HPDE6-E6E7 (cell line): ENCODE results near the gene CALHM4.

ENCODE experiments used
- DNase-seq: peaks from one replicate; pipeline ENCODE4 v3.0.0; 2011; ENCODE audit warnings: missing footprints; ENCODE audit errors: extremely low spot score

CALHM4 gene

DNA sequence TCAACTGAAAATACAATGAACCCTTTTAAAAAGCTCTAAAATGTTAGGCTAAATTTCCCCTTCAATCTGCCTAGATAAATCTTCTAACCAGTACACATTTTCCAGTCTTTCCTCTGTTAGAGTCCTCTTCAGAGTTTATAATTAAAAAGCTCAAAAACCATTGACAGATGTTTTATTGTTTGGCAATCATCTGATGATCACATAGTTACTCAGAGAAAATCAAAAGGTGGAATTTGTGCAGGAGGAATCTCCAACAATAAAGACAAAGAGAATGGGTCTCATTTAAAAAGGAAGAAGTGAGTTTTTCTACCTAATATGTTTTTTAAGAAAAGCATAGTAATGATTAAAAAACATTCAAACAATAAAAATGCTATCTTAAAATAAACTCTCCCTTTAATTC lies 11.1 kb upstream of the CALHM4 start:
- DNase-seq: no peak

DNA sequence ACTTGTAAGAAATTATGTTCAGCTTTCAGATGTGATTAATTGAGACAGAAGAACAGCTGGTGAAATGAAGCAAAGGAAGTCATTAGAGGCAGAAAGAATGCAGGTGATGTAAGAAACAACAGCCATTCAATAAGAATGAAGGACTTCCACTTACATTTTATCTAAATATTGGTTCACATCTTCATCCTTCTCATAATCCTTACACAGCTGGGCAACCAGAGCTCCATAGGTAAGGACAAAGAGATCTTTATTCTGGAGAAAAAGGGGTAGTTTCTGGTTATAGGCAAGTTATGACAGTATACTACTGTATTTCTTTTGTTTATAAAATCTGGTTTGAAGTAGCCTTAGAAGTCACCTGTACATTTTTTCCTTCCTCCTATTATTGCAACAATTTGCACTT lies 10.4 kb upstream of the CALHM4 start:
- no peak for DNase-seq

DNA sequence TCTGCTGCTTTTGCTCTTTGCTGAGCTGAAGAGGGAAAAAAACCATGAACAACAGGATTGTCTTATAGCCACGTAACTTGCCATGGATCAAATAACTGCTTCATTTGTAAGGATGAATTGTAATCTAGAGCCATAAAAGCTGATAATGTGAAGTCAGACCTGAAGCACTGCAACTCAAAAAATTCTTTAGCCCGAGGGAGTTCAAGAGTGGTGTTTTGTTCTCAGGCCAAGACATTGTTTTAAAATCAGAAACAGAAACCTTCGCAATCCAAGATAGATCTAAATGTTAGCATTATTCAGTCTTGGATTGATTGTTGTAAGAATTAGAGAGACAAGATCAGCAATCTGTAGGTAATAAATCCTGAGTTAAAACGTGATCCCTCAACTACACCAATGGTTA lies 7.9 kb upstream of the CALHM4 start, which contains the start of gene TRAPPC3L:
TSS of gene TRAPPC3L (minus strand) at position 34 of the 400 bp plus-strand sequence. CDS start 170 bp downstream, outside the sequence.
- no peak for DNase-seq

- no peak for DNase-seq
Measured at GRCh38 chr6:116547358-116547757, 6.2 kb upstream of the CALHM4 start.

DNA sequence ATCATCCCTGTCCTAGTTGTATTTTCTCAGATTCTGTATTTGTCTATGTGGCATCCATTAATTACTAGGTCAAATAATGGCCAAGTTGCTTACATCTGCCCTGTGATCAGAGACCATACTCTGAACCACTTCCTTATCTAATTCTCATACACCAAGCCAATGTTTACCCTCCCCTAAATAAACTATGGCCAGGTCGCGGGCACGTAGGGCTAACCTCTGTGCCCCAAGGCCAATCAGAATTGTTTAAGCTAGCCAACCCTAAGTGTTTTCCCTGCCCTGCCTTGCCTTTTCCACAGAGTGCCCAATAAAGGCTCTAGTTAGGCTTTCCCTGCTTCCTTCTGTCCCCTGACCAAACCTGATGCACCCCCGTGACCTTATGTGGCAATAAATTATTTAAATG lies 2.8 kb upstream of the CALHM4 start:
- DNase-seq: no peak

DNA sequence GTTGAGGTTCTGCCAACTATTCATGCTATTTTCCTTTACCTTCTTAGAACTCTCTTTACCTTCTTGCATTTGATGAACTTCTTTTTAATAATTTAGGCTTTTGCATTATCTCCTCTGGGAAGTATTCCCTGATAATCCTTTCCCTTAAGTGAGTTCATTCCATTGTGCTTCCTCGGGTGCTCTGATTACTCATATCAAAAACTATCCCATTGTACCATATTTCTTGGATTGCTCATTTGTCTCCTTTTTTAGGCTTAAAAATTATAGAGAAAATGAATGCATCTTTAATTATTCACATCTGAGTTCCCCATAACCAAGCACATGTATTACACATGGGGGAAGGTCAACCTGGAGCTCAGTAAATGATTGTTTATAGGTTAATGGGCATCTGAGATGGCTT lies 2.5 kb downstream of the CALHM4 start:
- no peak for DNase-seq

GRCh38 chr6:116556814-116557415 lies 3.4 kb downstream of the CALHM4 start:
- DNase-seq: no peak

- peak; percentile 85 for DNase-seq
Measured at GRCh38 chr6:116557893-116558292, 4.3 kb downstream of the CALHM4 start.

- DNase-seq: no peak
Measured at GRCh38 chr6:116560130-116560529, 6.6 kb downstream of the CALHM4 start.

DNA sequence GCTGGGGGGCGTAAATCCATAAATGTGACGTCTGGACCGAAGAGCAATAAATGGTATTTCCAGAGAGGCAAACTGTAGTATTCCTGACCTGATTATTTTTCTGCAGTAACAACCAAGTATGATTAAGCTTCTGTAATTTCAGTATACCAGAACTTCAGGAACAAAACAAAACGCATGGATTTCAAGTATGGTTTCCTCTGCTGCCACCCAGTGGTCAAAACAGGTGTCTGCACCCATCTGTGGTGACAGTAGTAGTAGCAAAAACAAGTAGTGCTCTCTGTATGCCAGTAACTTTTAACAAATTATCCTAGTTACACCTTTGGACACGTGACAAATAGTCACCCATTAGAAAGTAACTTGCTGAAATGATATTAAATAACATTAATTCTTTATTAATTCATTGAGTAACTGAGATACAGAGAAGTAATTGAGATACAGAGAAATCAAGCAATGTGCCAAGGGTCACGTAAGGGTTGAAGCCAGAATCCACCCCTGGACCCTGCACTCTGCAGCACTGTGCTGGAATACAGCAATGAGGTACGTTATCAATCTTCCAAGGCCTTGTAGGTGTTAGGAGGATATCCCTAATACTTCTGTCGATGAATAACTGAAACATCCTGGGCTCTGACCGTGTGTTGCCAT lies 7.9 kb downstream of the CALHM4 start:
- DNase-seq: peak; percentile 21

DNA sequence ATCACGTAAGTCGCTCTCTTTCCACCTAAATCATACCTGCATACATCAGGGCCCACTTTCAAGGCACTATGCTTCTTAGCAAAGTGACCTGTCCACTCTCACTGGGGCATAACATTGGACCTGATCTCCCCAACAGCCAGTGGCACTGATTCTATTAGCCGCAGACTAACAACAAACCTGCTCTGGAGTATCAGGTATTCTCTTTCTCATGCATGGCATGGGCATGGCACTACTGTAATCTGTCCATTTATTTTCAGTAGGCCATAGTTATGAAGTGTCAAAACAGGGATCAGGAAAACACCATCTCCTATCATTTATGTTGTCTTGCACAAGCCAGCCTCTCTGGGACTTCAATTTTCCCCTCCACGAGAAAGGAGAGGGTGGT lies 8.5 kb downstream of the CALHM4 start:
- no peak for DNase-seq

GRCh38 chr6:116562614-116563013 lies 9.1 kb downstream of the CALHM4 start:
- no peak for DNase-seq

- DNase-seq: no peak
Measured at GRCh38 chr6:116563830-116564229, 10.3 kb downstream of the CALHM4 start.

GRCh38 chr6:116564311-116564710 lies 10.8 kb downstream of the CALHM4 start:
- DNase-seq: no peak

DNA sequence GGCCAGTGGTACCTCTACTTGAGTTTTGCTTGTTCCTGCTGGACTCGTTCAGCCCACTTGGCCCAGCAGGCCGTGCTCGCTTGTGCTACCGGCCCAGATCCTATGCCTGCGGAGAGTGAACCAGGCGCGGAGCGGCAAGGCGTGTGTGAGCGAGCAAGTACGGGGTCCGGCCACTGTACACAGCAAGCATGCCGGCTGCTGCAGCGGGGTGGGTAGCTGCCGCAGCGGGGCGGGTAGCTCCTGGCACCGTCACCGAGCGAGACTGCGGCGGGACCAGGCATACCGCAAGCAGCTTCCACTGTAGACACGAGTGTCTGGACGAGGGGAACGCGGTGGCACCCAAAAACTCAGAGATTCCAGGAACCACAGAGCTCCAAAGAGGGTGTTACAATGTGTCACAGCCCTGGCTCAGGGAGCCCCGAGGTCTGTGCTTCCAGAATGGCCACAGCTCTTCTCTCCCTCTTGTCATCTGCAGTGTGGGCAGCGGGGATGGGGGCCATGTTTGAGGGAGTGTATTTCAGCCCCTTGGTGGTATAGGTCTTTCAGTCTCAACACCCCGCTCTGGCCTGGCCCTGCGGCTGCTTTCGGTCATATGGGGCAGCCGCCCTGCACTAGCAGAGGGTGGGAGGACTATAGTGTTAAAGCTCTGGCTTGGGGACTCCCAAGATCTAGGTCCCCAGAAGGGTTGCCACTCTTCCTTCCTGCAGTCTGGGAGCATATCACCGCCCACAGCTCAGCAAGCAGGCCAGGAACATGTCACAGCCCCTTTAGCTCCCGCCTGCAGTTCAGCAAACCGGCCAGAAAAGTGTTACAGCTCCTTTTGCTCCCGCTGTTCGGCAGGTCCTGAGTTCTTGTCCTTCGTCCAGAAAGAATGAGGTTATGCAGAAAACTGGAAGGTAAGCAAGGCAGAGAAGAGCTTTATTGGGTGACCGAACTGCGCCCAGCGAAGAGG lies 11.6 kb downstream of the CALHM4 start:
- no peak for DNase-seq

DNA sequence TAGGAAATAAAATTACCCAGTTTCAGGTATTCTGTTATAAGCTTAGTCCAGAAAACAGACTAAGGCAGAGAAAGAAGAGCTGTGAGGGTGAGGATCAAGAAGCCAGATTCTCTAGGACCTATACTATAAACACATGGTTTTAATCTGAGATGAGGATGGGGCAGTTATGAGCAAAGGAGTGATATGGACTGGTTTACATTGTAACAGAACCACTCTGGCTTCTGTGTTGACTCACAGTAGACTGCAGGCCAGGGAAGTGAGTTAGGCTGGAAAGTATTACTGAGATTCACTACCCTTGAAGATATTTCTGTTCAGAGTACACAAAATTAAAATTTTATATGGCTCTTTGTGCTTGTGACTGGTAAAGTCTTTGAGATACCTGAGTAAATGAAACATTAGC lies 14.6 kb downstream of the CALHM4 start:
- DNase-seq: no peak

- DNase-seq: no peak
Measured at GRCh38 chr6:116568821-116569755, 15.5 kb downstream of the CALHM4 start.

DNA sequence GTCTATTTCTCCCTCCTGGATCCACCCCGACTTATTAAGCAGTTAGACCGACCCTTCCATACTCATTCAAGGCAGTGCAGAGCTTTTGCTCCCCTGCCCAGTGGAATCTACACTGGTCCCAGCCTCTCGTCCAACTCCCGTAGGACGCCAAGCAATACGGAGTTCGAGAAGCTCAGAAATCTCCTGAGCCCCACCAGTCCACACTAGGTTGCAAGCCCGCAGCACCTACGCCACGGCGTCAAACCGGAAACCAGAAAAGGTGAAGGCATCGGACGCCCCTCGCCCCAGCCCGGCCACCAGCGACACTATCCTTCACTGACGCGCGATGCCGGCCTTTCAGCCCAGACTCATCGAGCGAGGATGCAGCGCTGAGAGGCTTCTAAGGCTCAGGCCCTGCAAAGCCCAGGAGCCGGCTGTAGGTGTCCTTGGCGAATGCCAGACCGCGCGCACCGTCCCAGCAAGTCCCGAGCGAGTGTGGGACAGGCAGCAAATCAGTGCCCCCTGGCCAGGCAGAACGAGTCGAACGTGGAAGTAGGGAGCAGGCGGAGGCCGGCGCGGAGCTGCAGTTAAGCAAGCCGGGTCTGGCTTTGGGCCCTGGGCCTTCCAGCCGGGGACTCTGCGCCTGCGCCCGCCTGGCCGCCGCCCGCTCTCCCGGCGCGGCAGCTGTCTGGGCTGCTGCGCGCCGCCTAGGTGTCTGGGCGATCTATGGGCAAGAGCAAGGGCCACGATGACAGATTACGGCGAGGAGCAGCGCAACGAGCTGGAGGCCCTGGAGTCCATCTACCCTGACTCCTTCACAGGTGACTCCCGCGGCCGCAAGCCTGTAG lies 17.5 kb downstream of the CALHM4 start, which contains the start of gene RWDD1:
TSS of gene RWDD1 (plus strand) at position 649 of the 827 bp plus-strand sequence. CDS start at position 728, 79 bp downstream.
- peak; percentile 95 for DNase-seq

DNA sequence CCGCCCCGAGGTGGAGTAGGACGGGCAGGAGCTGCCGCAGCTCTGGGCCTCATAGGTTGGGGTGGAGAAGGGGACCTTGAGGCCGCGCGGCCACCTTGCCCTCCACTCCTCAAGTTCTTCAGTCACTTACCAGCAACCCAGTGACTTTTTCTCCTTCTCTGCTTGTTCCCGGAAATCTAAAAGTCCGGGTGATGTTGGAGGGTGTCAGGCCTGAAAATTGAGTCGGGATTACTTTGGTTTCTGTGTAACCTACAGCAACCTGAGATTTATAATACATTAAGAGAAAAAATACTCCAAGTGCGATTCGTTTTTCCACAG lies 18.1 kb downstream of the CALHM4 start:
- DNase-seq: no peak

GRCh38 chr6:116572162-116572561 lies 18.6 kb downstream of the CALHM4 start:
- DNase-seq: no peak

- no peak for DNase-seq
Measured at GRCh38 chr6:116575227-116575626, 21.7 kb downstream of the CALHM4 start.
